T-cell (primary cell): Measurements from ENCODE around the gene SLAMF8. TPM values are rescaled to one million over a fixed set of nuclear protein-coding genes. Genes with fewer than 3 reads are reported as not detected.

Experiments
- ATAC-seq, 4 experiments: fragments of 200-7000 bp in 3 of 4; fragments of 150-1000 bp in 1 of 4; cut with Tn5 transposase; replicated peaks in 1 of 4; 1 replicate in 3 of 4; 2 replicates in 1 of 4; pipeline ENCODE4 v1.10.0; 2021; ENCODE audit warnings: moderate library complexity in 3 of 4, mild to moderate bottlenecking in 2 of 4, moderate number of reproducible peaks in 1 of 4
- CTCF ChIA-PET, 2 donors: fragments of 300-600 bp; sonication (Branson Sonifier 250); formaldehyde crosslinking; loops; one replicate each; lab custom pipeline; 2022; ENCODE audit warnings: antibody characterized with exemption in 2 of 2; lab: Charles Lee
- POLR2A ChIA-PET, 2 donors: fragments of 300-600 bp; sonication (Branson Sonifier 250); formaldehyde crosslinking; loops; one replicate each; lab custom pipeline; 2022; ENCODE audit warnings: antibody characterized with exemption in 2 of 2; lab: Charles Lee
- DNase-seq, 35 experiments: peaks; one replicate each; pipeline versions ENCODE4 v3.0.0 to v3.0.0-alpha.2; 2013 to 2023
- H3K27ac ChIP-seq: one replicate; pipeline ENCODE4 v1.5.1; 2013; ENCODE audit warnings: low read length
- H3K27me3 ChIP-seq, 2 experiments: replicated peaks in 1 of 2; 1 replicate in 1 of 2; 2 replicates in 1 of 2; pipeline versions ENCODE4 v1.6.1 to v1.7.0; 2013; ENCODE audit warnings: low read length in 1 of 2, mixed read lengths in 1 of 2; ENCODE audit not compliant: control insufficient read depth in 2 of 2, insufficient read depth in 2 of 2; ENCODE audit errors: extremely low read depth in 1 of 2
- H3K36me3 ChIP-seq, 2 donors: 1 replicate in 1 of 2; 2 replicates in 1 of 2; pipeline versions ENCODE4 v1.6.1 to v1.7.0; 2013; ENCODE audit warnings: low read length in 1 of 2; ENCODE audit not compliant: control insufficient read depth in 2 of 2, insufficient read depth in 1 of 2; ENCODE audit errors: extremely low read depth in 1 of 2
- H3K4me1 ChIP-seq, 2 experiments: 1 replicate in 1 of 2; 2 replicates in 1 of 2; pipeline versions ENCODE4 v1.6.1 to v1.7.0; 2013; ENCODE audit warnings: low read length in 2 of 2, mixed read lengths in 1 of 2; ENCODE audit not compliant: insufficient read depth in 2 of 2, control insufficient read depth in 1 of 2; ENCODE audit errors: extremely low read depth in 1 of 2
- H3K4me3 ChIP-seq, 2 donors: 1 replicate in 1 of 2; 2 replicates in 1 of 2; pipeline versions ENCODE4 v1.5.1 to v1.7.0; 2013; ENCODE audit warnings: mild to moderate bottlenecking in 2 of 2, low read length in 1 of 2, moderate library complexity in 1 of 2; ENCODE audit not compliant: control insufficient read depth in 1 of 2; ENCODE audit errors: extremely low read depth in 1 of 2
- H3K9me3 ChIP-seq: 2 replicates; pipeline ENCODE4 v1.7.0; 2013
- H3K27ac Mint-ChIP-seq, 2 donors: one replicate each; pipeline ENCODE4 v1.8.0; 2020 to 2021; ENCODE audit warnings: mild to moderate bottlenecking in 2 of 2, mixed read lengths in 2 of 2
- H3K27me3 Mint-ChIP-seq, 2 donors: one replicate each; pipeline ENCODE4 v1.8.0; 2021 to 2022; ENCODE audit warnings: mixed read lengths in 2 of 2
- H3K36me3 Mint-ChIP-seq: one replicate; pipeline ENCODE4 v1.8.0; 2021; ENCODE audit warnings: mixed read lengths
- H3K4me1 Mint-ChIP-seq, 3 donors: one replicate each; pipeline ENCODE4 v1.8.0; 2020 to 2022; ENCODE audit warnings: mixed read lengths in 3 of 3, mild to moderate bottlenecking in 1 of 3
- H3K4me3 Mint-ChIP-seq, 3 donors: one replicate each; pipeline ENCODE4 v1.8.0; 2020 to 2022; ENCODE audit warnings: mild to moderate bottlenecking in 3 of 3, mixed read lengths in 3 of 3, moderate library complexity in 3 of 3
- H3K9me3 Mint-ChIP-seq, 3 donors: one replicate each; pipeline ENCODE4 v1.8.0; 2020 to 2022; ENCODE audit warnings: mixed read lengths in 3 of 3
- WGBS: methylation state at CpG from one replicate; pipeline ENCODE4 v1.1.5; 2013; ENCODE audit warnings: missing lambda C conversion rate; ENCODE audit not compliant: insufficient coverage; 5-methylcytosine and 5-hydroxymethylcytosine counted together
- total RNA-seq, 35 experiments: library from RNA in 6 of 35; stranded (reverse) in 6 of 35; fragments of 120-200 nt in 1 of 35; gene quantifications; one replicate each; pipeline versions ENCODE4 v1.2.1 to v1.2.4 and lab custom pipeline; 2013 to 2026

Gene SLAMF8
- total RNA-seq, 5 donors from 2014 or later (not counting 1 experiment from before 2014, with no cell fraction given): 0.41 to 1.0 (median 0.69) TPM; not detected in 1

GRCh38 chr1:159838715-159839114, 12.0 kb downstream of the SLAMF8 start:
- no peaks in the 10 kb centered on the region for H3K9me3 Mint-ChIP-seq
- no peak overlapping the region for H3K4me3 Mint-ChIP-seq
- H3K36me3 Mint-ChIP-seq: peaks cover 28% of the 10 kb centered on the region
- H3K27ac Mint-ChIP-seq: no peak overlapping the region
- H3K4me1 Mint-ChIP-seq: peaks cover 0 to 3% (median 3%) of the 10 kb centered on the region in 3 donors
- Histone ChIP-seq H3K9me3 (no peaks in the 10 kb centered on the region), H3K4me3 (no peak overlapping the region), H3K27ac (no peak overlapping the region), H3K4me1 (no peaks in the 10 kb centered on the region), H3K27me3 (peaks cover 0 to 4% of the 10 kb centered on the region in 2 experiments), H3K36me3 (peaks cover 2 to 4% of the 10 kb centered on the region in 2 donors)
- ATAC-seq (no peak), DNase-seq (no peak)
- WGBS: no CpG with 5 or more reads among the region's 1 CpG
- ChIA-PET CTCF (interaction anchor here in 1 of 2 donors (0.6 kb wide), 1 partner anchor 240 kb away, joined by 3 read pairs; no protein-coding TSS in a partner anchor), POLR2A (no interaction called here)
- H3K27me3 Mint-ChIP-seq: no peaks in the 10 kb centered on the region

DNA sequence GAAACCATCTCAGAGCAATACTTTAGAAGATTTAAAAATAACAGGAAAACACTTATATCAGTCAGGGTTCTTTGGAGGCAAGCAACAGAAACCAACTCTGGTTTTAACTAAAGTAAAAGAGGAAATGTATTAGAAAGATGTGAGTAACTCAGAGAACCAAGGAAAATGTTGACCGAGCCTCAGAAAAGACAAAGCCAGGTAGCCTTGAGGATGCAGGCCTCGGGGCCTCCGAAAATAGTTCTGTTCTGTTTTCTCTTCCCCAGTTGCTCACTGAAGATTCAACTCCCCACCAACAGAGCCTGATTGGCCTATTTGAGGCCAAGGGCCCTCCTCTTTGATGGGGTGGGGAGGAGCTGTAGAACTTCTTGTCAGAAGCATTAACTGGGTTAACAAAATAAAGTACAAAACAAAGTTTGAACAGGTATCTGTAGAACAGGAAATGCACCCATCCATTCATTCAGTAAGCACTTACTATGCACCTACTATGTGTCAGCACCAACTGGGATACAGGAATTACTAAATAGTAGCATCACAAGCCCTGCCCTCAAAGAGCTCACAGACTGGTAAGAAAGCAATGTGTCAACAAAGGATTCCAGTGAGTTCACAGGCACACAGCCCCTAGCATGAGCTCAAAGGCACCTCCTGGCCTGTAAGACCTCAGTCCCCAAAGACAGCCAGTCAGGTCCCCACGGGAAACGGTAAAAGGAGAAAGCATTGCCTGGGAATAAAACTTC, 12.6 kb downstream of the SLAMF8 start:
- peak overlapping the region in 1 of 2 donors; percentile 13 for H3K27ac Mint-ChIP-seq
- DNase-seq: no peak
- Histone ChIP-seq H3K27ac (no peak overlapping the region), H3K27me3 (peaks cover 0 to 4% of the 10 kb centered on the region in 2 experiments), H3K4me3 (no peak overlapping the region), H3K9me3 (no peaks in the 10 kb centered on the region), H3K4me1 (no peaks in the 10 kb centered on the region), H3K36me3 (peaks cover 2 to 4% of the 10 kb centered on the region in 2 donors)
- H3K36me3 Mint-ChIP-seq: peaks cover 28% of the 10 kb centered on the region
- CTCF ChIA-PET: interaction anchor here in 1 of 2 donors (0.6 to 0.7 kb wide), 2 partner anchors 240 to 1071 kb away, joined by 3 read pairs; no protein-coding TSS in a partner anchor
- H3K4me3 Mint-ChIP-seq: no peak overlapping the region
- WGBS: no CpG with 5 or more reads among the region's 5 CpGs
- no peaks in the 10 kb centered on the region for H3K9me3 Mint-ChIP-seq
- no peak for ATAC-seq
- POLR2A ChIA-PET: no interaction called here
- H3K4me1 Mint-ChIP-seq: peaks cover 0 to 3% (median 3%) of the 10 kb centered on the region in 3 donors
- no peaks in the 10 kb centered on the region for H3K27me3 Mint-ChIP-seq

GRCh38 chr1:159841749-159842148, 15.1 kb downstream of the SLAMF8 start:
- Histone ChIP-seq H3K27me3 (peaks cover 0 to 4% of the 10 kb centered on the region in 2 experiments), H3K27ac (no peak overlapping the region), H3K4me1 (no peaks in the 10 kb centered on the region), H3K36me3 (no peaks in the 10 kb centered on the region), H3K9me3 (no peaks in the 10 kb centered on the region), H3K4me3 (no peak overlapping the region)
- POLR2A ChIA-PET: interaction anchor here in 1 of 2 donors (0.6 kb wide), 1 partner anchor 36 kb away, joined by 3 read pairs; no protein-coding TSS in a partner anchor
- Mint-ChIP-seq H3K27ac (no peak overlapping the region), H3K4me3 (no peak overlapping the region), H3K4me1 (peaks cover 0 to 3% (median 3%) of the 10 kb centered on the region in 3 donors), H3K36me3 (peaks cover 24% of the 10 kb centered on the region), H3K9me3 (no peaks in the 10 kb centered on the region), H3K27me3 (peaks cover 0 to 2% of the 10 kb centered on the region in 2 donors)
- no peak for DNase-seq
- ATAC-seq: no peak
- WGBS: 70% methylated on average over 2 of the region's 2 CpGs
- CTCF ChIA-PET: no interaction called here

GRCh38 chr1:159843459-159843858, 16.8 kb downstream of the SLAMF8 start:
- Mint-ChIP-seq H3K36me3 (peaks cover 15% of the 10 kb centered on the region), H3K27me3 (peaks cover 0 to 2% of the 10 kb centered on the region in 2 donors), H3K9me3 (no peaks in the 10 kb centered on the region), H3K27ac (no peak overlapping the region), H3K4me3 (no peak overlapping the region), H3K4me1 (peaks cover 0 to 3% (median 3%) of the 10 kb centered on the region in 3 donors)
- Histone ChIP-seq H3K27me3 (peaks cover 0 to 7% of the 10 kb centered on the region in 2 experiments), H3K4me1 (no peaks in the 10 kb centered on the region), H3K4me3 (no peak overlapping the region), H3K9me3 (no peaks in the 10 kb centered on the region), H3K36me3 (no peaks in the 10 kb centered on the region), H3K27ac (no peak overlapping the region)
- CTCF ChIA-PET: no interaction called here
- DNase-seq (no peak), ATAC-seq (no peak)
- POLR2A ChIA-PET: no interaction called here
- 75% methylated on average over 4 of the region's 4 CpGs for WGBS

DNA sequence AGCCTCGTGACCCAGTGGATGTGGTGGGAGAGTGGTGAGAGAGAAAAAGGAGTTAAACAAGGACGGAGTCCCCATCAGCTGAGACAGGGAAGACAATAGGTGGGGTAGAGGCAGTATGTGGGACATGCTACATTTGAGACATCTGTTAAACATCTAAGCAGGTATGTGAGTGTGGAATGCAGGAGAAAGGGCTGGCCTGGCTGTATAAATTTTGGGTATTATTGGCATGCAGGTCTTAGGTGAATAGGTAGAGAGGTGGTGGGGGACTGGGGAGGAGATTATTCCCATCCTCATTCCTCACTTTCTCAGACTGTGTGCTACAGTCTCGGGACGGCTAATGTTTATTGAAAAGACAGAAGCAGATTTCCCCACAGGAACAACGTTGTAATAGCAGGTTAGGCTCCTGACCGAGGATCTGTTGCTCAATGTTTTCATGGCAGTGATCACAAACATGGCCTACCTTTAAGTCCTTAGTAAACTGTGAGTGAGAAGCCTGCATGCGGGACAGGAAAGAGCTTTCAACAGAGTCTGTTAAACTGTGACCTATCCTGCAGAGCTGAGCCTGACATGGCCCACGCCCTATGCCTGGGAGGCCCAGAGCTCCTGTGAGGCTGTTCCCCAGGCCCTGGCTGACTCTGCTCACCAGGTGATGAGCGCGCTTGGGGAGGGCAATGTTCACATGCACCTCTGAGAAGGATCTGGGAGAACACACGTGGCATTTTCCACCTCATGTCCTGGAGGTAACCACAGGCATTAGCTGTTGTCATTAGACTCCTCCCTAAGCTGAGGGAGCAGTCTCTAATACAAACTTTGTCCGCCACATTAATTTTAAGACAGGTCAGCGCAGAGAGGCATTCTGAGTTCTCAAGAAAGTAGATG, 19.3 kb downstream of the SLAMF8 start:
- H3K27me3 ChIP-seq: peaks cover 0 to 7% of the 10 kb centered on the region in 2 experiments
- ChIA-PET CTCF (no interaction called here), POLR2A (no interaction called here)
- H3K4me1 Mint-ChIP-seq: peaks cover 2 to 12% (median 2%) of the 10 kb centered on the region in 3 donors
- DNase-seq: no peak
- no peak overlapping the region for H3K4me3 Mint-ChIP-seq
- no peak for ATAC-seq
- no peak overlapping the region for H3K4me3 ChIP-seq
- H3K9me3 ChIP-seq: no peaks in the 10 kb centered on the region
- H3K9me3 Mint-ChIP-seq: no peaks in the 10 kb centered on the region
- H3K27ac Mint-ChIP-seq: no peak overlapping the region
- WGBS: 84% methylated on average over 9 of the region's 13 CpGs
- peaks cover 15% of the 10 kb centered on the region for H3K36me3 Mint-ChIP-seq
- no peaks in the 10 kb centered on the region for H3K36me3 ChIP-seq
- H3K27ac ChIP-seq: no peak overlapping the region
- peaks cover 0 to 2% of the 10 kb centered on the region in 2 donors for H3K27me3 Mint-ChIP-seq
- no peaks in the 10 kb centered on the region for H3K4me1 ChIP-seq

- ATAC-seq: no peak
- no peak for DNase-seq
- H3K9me3 Mint-ChIP-seq: no peaks in the 10 kb centered on the region
- WGBS: 74% methylated on average over 3 of the region's 4 CpGs
- no peak overlapping the region for H3K27ac Mint-ChIP-seq
- ChIA-PET CTCF (no interaction called here), POLR2A (no interaction called here)
- H3K4me1 ChIP-seq: no peaks in the 10 kb centered on the region
- H3K27me3 Mint-ChIP-seq: peaks cover 0 to 2% of the 10 kb centered on the region in 2 donors
- H3K27ac ChIP-seq: no peak overlapping the region
- peaks cover 8% of the 10 kb centered on the region for H3K36me3 Mint-ChIP-seq
- H3K4me1 Mint-ChIP-seq: peaks cover 3 to 18% (median 8%) of the 10 kb centered on the region in 3 donors
- no peaks in the 10 kb centered on the region for H3K36me3 ChIP-seq
- no peak overlapping the region for H3K4me3 ChIP-seq
- H3K4me3 Mint-ChIP-seq: no peak overlapping the region
- H3K27me3 ChIP-seq: peaks cover 0 to 7% of the 10 kb centered on the region in 2 experiments
- H3K9me3 ChIP-seq: no peaks in the 10 kb centered on the region
These were observed 20.6 kb downstream of the SLAMF8 start for GRCh38 chr1:159847231-159847630.
